Right renal cortex interstitium (tissue), 3 donors: ENCODE results near the gene KRTAP6-2. TPM values are rescaled to one million over a fixed set of nuclear protein-coding genes. Genes with fewer than 3 reads are reported as not detected.

ENCODE experiments used
- DNase-seq, 3 donors: peaks; one replicate each; pipeline ENCODE4 v3.0.0-alpha.2; 2013; ENCODE audit warnings: low read depth in 3 of 3, low spot score in 2 of 3
- polyA plus RNA-seq, 3 donors: library from polyadenylated mRNA; unstranded; fragments of 120-200 nt; gene quantifications; one replicate each; pipeline ENCODE4 v1.2.1, GENCODE V29; 2013; ENCODE audit not compliant: insufficient read length in 3 of 3

KRTAP6-2 gene
- polyA plus RNA-seq, 3 donors = not detected

- DNase-seq = no peak
Measured at GRCh38 chr21:30579346-30579745, 19.4 kb downstream of the KRTAP6-2 start.

- no peak for DNase-seq
Measured at GRCh38 chr21:30577766-30578165, 20.9 kb downstream of the KRTAP6-2 start.

GRCh38 chr21:30567617-30568016, 31.1 kb downstream of the KRTAP6-2 start:
- no peak for DNase-seq

DNA sequence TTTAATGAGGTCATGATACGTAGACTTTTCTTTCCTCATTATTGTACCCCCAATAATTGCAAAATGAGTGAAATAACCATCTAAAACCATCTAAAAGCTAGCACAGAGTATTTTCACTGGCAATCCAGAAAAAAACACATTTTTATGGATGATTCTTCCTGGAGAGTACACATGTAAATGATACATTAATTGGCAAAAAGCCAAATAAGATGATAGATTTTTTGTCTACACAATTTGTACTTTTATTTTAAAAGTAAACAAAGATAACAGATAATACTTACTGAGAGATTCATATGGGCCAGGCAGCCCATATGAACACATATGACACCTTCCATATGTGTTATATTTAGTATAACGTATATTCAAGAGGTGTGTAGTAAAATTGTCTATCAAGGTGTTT, 35.1 kb downstream of the KRTAP6-2 start:
- DNase-seq = no peak

DNA sequence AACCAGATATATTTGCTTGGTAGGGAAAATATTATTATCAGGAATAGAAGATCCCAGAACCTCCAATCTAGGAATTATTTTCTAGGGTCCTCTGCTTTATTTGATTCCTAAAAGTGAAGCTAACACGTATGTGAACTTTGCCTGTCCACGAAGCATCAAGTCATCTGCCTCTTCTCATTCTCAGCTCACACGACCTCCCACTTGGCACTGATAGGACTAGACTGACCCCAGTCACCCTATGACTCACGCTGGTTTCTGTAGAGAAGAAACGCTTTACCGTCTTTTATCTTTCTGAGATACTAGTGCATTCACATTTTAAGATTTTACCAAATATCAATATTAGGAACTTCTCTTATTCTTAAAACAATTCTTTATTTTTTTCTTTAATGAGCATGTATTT, 35.6 kb downstream of the KRTAP6-2 start:
- DNase-seq = no peak

- DNase-seq = no peak
Measured at GRCh38 chr21:30561957-30562356, 36.7 kb downstream of the KRTAP6-2 start.

GRCh38 chr21:30561264-30561895, 37.3 kb downstream of the KRTAP6-2 start, which contains the start of gene KRTAP19-7:
Gene KRTAP19-7 (minus strand): TSS chr21:30561314. CDS start chr21:30561289, 25 bp downstream.
- no peak for DNase-seq

- DNase-seq = no peak
Measured at GRCh38 chr21:30555095-30555494, 43.6 kb downstream of the KRTAP6-2 start.

GRCh38 chr21:30552782-30553181, 45.9 kb downstream of the KRTAP6-2 start:
- no peak for DNase-seq

Other genes starting within 250 kb of the KRTAP6-2 start
- not detected for gene KRTAP13-2, start 226.6 kb downstream of the KRTAP6-2 start, polyA plus RNA-seq
- gene KRTAP13-1, start 202.9 kb downstream of the KRTAP6-2 start, polyA plus RNA-seq = not detected
- not detected for gene KRTAP13-3, start 173.0 kb downstream of the KRTAP6-2 start, polyA plus RNA-seq
- not detected for gene KRTAP13-4, start 168.7 kb downstream of the KRTAP6-2 start, polyA plus RNA-seq
- gene KRTAP15-1, start 158.6 kb downstream of the KRTAP6-2 start, polyA plus RNA-seq = not detected
- gene KRTAP19-1, start 118.5 kb downstream of the KRTAP6-2 start, polyA plus RNA-seq = not detected
- not detected for gene KRTAP19-2, start 111.5 kb downstream of the KRTAP6-2 start, polyA plus RNA-seq
- not detected for gene KRTAP19-3, start 106.9 kb downstream of the KRTAP6-2 start, polyA plus RNA-seq
- not detected for gene KRTAP19-4, start 101.7 kb downstream of the KRTAP6-2 start, polyA plus RNA-seq
- not detected for gene KRTAP19-5, start 96.8 kb downstream of the KRTAP6-2 start, polyA plus RNA-seq
- not detected for gene KRTAP19-6, start 57.0 kb downstream of the KRTAP6-2 start, polyA plus RNA-seq
- gene KRTAP19-7, start 37.6 kb downstream of the KRTAP6-2 start, polyA plus RNA-seq = not detected
- gene KRTAP22-2, start 8.5 kb downstream of the KRTAP6-2 start, polyA plus RNA-seq = not detected
- not detected for gene KRTAP6-3, start 6.5 kb downstream of the KRTAP6-2 start, polyA plus RNA-seq
- not detected for gene KRTAP22-1, start 2.2 kb upstream of the KRTAP6-2 start, polyA plus RNA-seq
- not detected for gene KRTAP6-1, start 15.0 kb upstream of the KRTAP6-2 start, polyA plus RNA-seq
- not detected for gene KRTAP20-1, start 17.5 kb upstream of the KRTAP6-2 start, polyA plus RNA-seq
- not detected for gene KRTAP20-4, start 21.7 kb upstream of the KRTAP6-2 start, polyA plus RNA-seq
- not detected for gene KRTAP20-2, start 36.3 kb upstream of the KRTAP6-2 start, polyA plus RNA-seq
- not detected for gene KRTAP20-3, start 44.0 kb upstream of the KRTAP6-2 start, polyA plus RNA-seq
- gene KRTAP21-3, start 119.9 kb upstream of the KRTAP6-2 start, polyA plus RNA-seq = not detected
- gene KRTAP21-2, start 148.4 kb upstream of the KRTAP6-2 start, polyA plus RNA-seq = not detected
- not detected for gene KRTAP21-1, start 156.5 kb upstream of the KRTAP6-2 start, polyA plus RNA-seq
- not detected for gene KRTAP8-1, start 214.4 kb upstream of the KRTAP6-2 start, polyA plus RNA-seq
- not detected for gene KRTAP7-1, start 230.9 kb upstream of the KRTAP6-2 start, polyA plus RNA-seq